GM12874 (cell line): ENCODE data around the gene ABCA4.

ENCODE experiments used
- TF ChIP-seq, protein P1 (sequence below): IDR thresholded peaks from 2 replicates; pipeline ENCODE4 v1.5.1; 2011; ENCODE audit warnings: low read depth, mild to moderate bottlenecking, control low read depth, low read length, moderate library complexity; ENCODE audit not compliant: insufficient read depth

Gene ABCA4

DNA sequence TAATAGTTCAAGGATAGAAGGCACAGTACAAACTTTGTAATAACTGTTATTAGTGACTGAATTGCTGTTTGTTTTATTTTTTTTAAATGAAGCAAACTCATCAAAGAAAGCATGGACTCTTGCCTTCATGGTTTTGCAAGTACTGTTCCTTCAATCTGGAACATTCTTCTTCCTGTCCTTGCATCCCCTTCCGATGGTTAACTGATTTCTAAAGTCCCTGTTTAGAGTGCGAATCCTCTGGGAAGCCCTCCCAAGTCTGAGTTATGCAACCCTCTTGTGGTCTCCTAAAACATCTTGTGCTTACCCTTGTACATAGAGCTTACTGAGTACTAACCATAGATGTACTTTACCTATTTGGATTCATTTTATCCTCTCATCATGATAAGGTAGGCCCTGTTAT lies 159.5 kb downstream of the ABCA4 start:
- TF ChIP-seq, protein P1, sequence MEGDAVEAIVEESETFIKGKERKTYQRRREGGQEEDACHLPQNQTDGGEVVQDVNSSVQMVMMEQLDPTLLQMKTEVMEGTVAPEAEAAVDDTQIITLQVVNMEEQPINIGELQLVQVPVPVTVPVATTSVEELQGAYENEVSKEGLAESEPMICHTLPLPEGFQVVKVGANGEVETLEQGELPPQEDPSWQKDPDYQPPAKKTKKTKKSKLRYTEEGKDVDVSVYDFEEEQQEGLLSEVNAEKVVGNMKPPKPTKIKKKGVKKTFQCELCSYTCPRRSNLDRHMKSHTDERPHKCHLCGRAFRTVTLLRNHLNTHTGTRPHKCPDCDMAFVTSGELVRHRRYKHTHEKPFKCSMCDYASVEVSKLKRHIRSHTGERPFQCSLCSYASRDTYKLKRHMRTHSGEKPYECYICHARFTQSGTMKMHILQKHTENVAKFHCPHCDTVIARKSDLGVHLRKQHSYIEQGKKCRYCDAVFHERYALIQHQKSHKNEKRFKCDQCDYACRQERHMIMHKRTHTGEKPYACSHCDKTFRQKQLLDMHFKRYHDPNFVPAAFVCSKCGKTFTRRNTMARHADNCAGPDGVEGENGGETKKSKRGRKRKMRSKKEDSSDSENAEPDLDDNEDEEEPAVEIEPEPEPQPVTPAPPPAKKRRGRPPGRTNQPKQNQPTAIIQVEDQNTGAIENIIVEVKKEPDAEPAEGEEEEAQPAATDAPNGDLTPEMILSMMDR, result no peak

DNA sequence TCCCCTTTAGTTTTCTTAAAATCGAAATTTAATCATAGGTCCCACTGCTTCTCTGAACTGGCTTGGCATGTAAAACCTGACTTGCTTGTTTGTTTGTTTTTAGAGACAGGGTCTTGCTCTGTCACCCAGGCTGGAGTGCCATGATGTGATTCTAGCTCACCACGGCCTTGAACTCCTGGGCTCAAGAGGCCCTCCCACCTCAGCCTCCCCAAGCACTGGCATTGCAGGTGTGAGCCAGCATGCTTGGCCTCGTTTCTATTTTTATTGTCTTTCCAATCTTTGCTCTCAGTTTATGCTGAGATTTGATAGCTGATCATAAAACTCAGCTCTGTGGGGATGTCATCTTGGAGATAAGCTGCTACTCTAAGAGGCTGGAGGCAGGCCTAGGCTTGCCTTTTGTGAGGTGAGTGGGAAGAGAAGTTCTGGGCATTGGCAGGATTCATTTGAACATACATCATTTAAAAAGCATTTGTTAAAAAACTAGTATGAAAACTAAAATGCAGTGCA lies 160.3 kb downstream of the ABCA4 start:
- TF ChIP-seq, protein P1, result no peak

- TF ChIP-seq, protein P1, result no peak
Observed at GRCh38 chr1:93959413-93959812, 161.5 kb downstream of the ABCA4 start.

DNA sequence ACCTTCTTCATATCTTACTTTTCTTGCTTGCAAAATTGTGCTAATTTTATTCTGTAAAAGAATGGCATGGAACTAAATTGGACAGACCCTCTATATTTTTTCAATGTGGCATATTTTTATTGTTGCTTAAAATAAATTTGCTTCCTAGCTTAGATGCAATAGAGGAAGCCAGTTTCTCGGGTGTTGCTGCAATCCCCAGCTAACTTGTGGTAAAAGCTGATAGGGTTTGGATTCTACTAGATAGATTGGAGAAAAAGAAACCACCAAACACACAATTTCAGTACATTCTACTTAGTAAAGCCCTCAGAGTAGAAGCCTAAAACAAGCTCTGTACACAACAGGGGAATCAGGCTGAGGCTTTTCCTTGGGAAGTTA lies 162.2 kb downstream of the ABCA4 start:
- TF ChIP-seq, protein P1, result no peak

GRCh38 chr1:93958032-93958725 lies 162.8 kb downstream of the ABCA4 start:
- TF ChIP-seq, protein P1, result no peak

DNA sequence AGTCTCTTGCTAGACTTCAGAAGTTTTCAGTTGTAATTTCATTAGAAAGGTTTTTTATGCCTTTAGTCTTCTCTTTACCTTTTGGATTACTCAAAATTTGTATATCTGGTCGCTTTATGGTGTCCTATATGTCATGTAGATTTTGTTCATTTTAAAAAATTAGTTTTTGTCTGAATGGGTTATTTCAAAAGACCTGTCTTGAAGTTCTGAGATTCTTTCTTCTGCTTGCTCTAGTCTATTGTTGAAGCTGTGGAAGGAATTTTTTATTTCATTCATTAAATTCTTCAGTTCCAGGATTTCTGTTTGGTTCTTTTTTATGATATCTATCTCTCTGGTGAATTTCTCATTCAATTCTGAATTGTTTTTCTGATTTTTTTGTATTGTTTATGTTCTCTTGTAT lies 165.2 kb downstream of the ABCA4 start:
- TF ChIP-seq, protein P1, result no peak
